Measurements from ENCODE around the gene ADD1. TPM values are rescaled to one million over a fixed set of nuclear protein-coding genes. Genes with fewer than 3 reads are reported as not detected.

ADD1 gene
- total and polyA plus RNA-seq, 2 donors (not counting 1 experiment from before 2014, with no cell fraction given): 302 to 383 TPM

DNA sequence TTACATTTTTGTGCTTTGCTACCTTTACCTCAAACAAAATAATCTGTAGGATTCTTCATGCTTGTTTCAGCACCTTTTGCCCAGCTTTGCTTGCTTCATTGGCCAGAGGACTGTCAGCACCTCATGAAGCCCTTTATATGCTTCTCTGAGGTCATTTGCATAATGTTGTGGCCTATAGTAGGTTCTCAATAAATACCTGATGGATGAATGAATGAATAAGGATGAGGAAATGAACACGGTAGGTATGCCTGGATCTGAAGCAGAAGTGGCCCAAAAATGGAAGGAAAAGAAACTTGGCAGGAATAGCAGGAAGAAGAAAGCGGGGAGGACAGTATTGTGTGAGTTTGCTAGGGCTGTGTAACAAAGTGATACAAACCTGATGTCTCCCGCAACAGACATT is 127.6 kb downstream of the ADD1 start:
- Histone ChIP-seq H4K20me1 (ENCODE audit: control insufficient read depth, insufficient read depth, low read length, poor library complexity, severe bottlenecking) (no peaks in the 10 kb centered on the region), H3K9me3 (ENCODE audit: control extremely low read depth in 1 of 3, control insufficient read depth in 2 of 3, insufficient read depth in 1 of 3, low read length in 2 of 3) (no peaks in the 10 kb centered on the region), H3K4me1 (ENCODE audit: control insufficient read depth in 2 of 2, insufficient read depth in 2 of 2, low read length in 2 of 2) (no peaks in the 10 kb centered on the region), H3K9ac (ENCODE audit: low read length) (no peak overlapping the region), H3K4me2 (replicated peaks; ENCODE audit: low read depth, low read length, poor library complexity, severe bottlenecking) (no peak overlapping the region), H3K79me2 (ENCODE audit: control insufficient read depth, insufficient read depth, low read length) (no peaks in the 10 kb centered on the region), H3K36me3 (replicated peaks in 1 of 2; ENCODE audit: control extremely low read depth in 1 of 2, control insufficient read depth in 1 of 2, extremely low read depth in 1 of 2, insufficient read depth in 2 of 2, low read length in 1 of 2) (no peaks in the 10 kb centered on the region), H2AFZ (ENCODE audit: insufficient read depth, low read depth, low read length, poor library complexity, severe bottlenecking) (no peak overlapping the region), H3K27me3 (replicated peaks in 1 of 4; ENCODE audit: control extremely low read depth in 1 of 4, control insufficient read depth in 3 of 4, insufficient read depth in 4 of 4, low read length in 3 of 4) (no peaks in the 10 kb centered on the region), H3K27ac (ENCODE audit: low read length in 2 of 2) (no peak overlapping the region), H3K4me3 (ENCODE audit: control extremely low read depth in 1 of 5, extremely low read depth in 1 of 5, insufficient read depth in 1 of 5, low read depth in 2 of 5, low read length in 4 of 5) (no peak overlapping the region)
- intact Hi-C loops (cut with micrococcal nuclease): no loop called here
- ATAC-seq (ENCODE audit: low read depth) (no peak), DNase-seq (no peak)
- no peaks in the 10 kb centered on the region for H3K9me3 Mint-ChIP-seq (ENCODE audit: insufficient read depth)
- 85% methylated on average over 3 of the region's 3 CpGs for WGBS (ENCODE audit: insufficient coverage)
- TF ChIP-seq EZH2 (IDR thresholded peaks at IDR 0.05; ENCODE audit: borderline replicate concordance, insufficient read depth, low read depth, low read length, poor library complexity, severe bottlenecking): no peak
- TF ChIP-seq, protein P1, sequence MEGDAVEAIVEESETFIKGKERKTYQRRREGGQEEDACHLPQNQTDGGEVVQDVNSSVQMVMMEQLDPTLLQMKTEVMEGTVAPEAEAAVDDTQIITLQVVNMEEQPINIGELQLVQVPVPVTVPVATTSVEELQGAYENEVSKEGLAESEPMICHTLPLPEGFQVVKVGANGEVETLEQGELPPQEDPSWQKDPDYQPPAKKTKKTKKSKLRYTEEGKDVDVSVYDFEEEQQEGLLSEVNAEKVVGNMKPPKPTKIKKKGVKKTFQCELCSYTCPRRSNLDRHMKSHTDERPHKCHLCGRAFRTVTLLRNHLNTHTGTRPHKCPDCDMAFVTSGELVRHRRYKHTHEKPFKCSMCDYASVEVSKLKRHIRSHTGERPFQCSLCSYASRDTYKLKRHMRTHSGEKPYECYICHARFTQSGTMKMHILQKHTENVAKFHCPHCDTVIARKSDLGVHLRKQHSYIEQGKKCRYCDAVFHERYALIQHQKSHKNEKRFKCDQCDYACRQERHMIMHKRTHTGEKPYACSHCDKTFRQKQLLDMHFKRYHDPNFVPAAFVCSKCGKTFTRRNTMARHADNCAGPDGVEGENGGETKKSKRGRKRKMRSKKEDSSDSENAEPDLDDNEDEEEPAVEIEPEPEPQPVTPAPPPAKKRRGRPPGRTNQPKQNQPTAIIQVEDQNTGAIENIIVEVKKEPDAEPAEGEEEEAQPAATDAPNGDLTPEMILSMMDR (IDR thresholded peaks at IDR 0.05): no peak
- POLR2A ChIA-PET: no interaction called here
- no peaks in the 10 kb centered on the region for H3K27me3 Mint-ChIP-seq
- CTCF ChIA-PET: no interaction called here
- H3K4me3 Mint-ChIP-seq: no peak overlapping the region
- H3K4me1 Mint-ChIP-seq: no peaks in the 10 kb centered on the region
- no peak overlapping the region for H3K27ac Mint-ChIP-seq

DNA sequence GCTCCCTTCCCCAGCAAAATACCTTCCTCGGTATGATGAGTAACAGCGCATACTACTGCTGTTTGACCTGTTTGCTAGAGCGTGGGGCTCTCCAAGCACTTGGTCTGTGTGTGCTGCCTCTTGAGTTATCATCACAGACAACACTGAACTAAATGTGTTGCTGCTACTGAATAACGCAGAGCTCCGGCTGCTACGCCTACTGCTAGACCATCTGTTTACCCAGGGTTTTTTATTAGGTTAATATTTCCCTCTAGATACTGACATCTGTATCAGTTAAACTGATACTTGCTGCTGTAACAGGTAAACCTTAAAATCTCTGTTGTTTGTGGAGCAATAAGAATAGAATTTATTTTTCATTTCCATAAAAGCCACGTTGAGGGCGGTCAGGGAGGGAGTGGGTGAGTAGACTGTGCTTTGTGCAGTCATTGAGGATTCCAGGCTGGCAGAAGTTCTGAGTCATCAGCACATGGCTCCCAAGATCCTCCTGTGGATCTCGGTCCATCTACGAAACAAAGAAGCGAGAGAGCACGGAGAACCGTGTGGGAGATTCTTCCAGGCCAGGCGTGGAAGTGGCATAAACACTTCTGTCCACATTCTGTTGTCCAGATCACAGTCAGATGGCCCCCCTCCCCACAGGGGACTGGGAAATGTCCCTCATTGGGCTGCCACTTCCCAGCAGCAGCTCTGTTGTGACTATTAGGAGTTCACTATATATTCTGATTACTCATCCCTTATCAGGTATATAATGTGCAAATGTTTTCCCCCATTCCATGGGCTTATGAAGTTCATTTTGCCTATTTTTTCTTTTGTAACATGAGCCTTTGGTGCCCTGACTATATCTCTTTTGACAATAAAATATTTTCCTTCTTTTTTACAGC is 133.8 kb downstream of the ADD1 start:
- intact Hi-C loops (cut with micrococcal nuclease): loop anchor here (1.0 kb wide), 1 partner anchor 60 kb away; no protein-coding TSS in a partner anchor
- H3K9ac ChIP-seq (ENCODE audit: low read length): no peak overlapping the region
- POLR2A ChIA-PET: no interaction called here
- peaks cover 1% of the 10 kb centered on the region for H3K4me1 Mint-ChIP-seq
- WGBS (ENCODE audit: insufficient coverage): 95% methylated on average over 11 of the region's 14 CpGs
- H3K9me3 ChIP-seq (ENCODE audit: control extremely low read depth in 1 of 3, control insufficient read depth in 2 of 3, insufficient read depth in 1 of 3, low read length in 2 of 3): peaks cover 0 to 25% (median 16%) of the 10 kb centered on the region in 3 donors
- H3K4me1 ChIP-seq (ENCODE audit: control insufficient read depth in 2 of 2, insufficient read depth in 2 of 2, low read length in 2 of 2): peaks cover 0 to 2% of the 10 kb centered on the region in 2 donors
- H3K27ac Mint-ChIP-seq: no peak overlapping the region
- CTCF ChIA-PET: interaction anchor here (0.6 to 5.0 kb wide), 21 partner anchors 9 to 689 kb away, joined by 3 to 38 read pairs (median 4); partner anchors contain the start of genes GRK4 and NOP14
- H4K20me1 ChIP-seq (ENCODE audit: control insufficient read depth, insufficient read depth, low read length, poor library complexity, severe bottlenecking): no peaks in the 10 kb centered on the region
- no peaks in the 10 kb centered on the region for H3K27me3 Mint-ChIP-seq
- DNase-seq: no peak
- no peak overlapping the region for H3K27ac ChIP-seq (ENCODE audit: low read length in 2 of 2)
- H3K4me2 ChIP-seq (replicated peaks; ENCODE audit: low read depth, low read length, poor library complexity, severe bottlenecking): no peak overlapping the region
- no peak overlapping the region for H3K4me3 ChIP-seq (ENCODE audit: control extremely low read depth in 1 of 5, extremely low read depth in 1 of 5, insufficient read depth in 1 of 5, low read depth in 2 of 5, low read length in 4 of 5)
- H3K79me2 ChIP-seq (ENCODE audit: control insufficient read depth, insufficient read depth, low read length): no peaks in the 10 kb centered on the region
- H3K9me3 Mint-ChIP-seq (ENCODE audit: insufficient read depth): no peaks in the 10 kb centered on the region
- H3K4me3 Mint-ChIP-seq: no peak overlapping the region
- no peaks in the 10 kb centered on the region for H3K36me3 ChIP-seq (replicated peaks in 1 of 2; ENCODE audit: control extremely low read depth in 1 of 2, control insufficient read depth in 1 of 2, extremely low read depth in 1 of 2, insufficient read depth in 2 of 2, low read length in 1 of 2)
- no peak for ATAC-seq (ENCODE audit: low read depth)
- H2AFZ ChIP-seq (ENCODE audit: insufficient read depth, low read depth, low read length, poor library complexity, severe bottlenecking): no peak overlapping the region
- H3K27me3 ChIP-seq (replicated peaks in 1 of 4; ENCODE audit: control extremely low read depth in 1 of 4, control insufficient read depth in 3 of 4, insufficient read depth in 4 of 4, low read length in 3 of 4): peaks cover 0 to 2% (median 0%) of the 10 kb centered on the region in 4 experiments
- TF ChIP-seq EZH2 (IDR thresholded peaks at IDR 0.05; ENCODE audit: borderline replicate concordance, insufficient read depth, low read depth, low read length, poor library complexity, severe bottlenecking): no peak
- TF ChIP-seq, protein P1 (IDR thresholded peaks at IDR 0.05): no peak
